ENCODE measurements around the gene HEXIM1. TPM values are rescaled to one million over a fixed set of nuclear protein-coding genes. Genes with fewer than 3 reads are reported as not detected.
A peak's percentile ranks its signal among the peaks of the same experiment; 100 is the strongest.

The HEXIM1 gene
- total RNA-seq, 5 donors from 2014 or later (not counting 1 experiment from before 2014, with no cell fraction given), result 32.3 to 55.9 (median 34.5) TPM

DNA sequence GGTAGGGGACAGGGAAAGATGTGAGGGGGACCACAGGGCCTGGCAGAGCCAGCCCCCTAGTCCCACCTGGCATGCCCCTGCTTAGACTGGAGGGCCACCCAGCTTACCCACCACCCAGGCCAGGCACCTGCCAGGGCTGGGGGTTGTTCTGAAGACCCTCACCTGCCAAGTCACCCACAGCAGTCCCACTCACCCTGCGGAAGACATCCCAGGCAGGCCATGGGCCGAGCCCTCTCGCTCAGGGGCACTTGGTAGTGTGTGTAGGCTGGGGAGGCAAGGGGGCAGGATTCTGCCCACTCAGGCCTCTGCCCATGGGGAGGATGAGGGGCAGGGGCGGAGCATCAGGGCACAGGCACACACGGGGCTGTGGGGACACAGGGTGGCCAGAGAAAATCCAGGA is 19.9 kb upstream of the HEXIM1 start:
- Mint-ChIP-seq H3K9me3 (no peaks in the 10 kb centered on the region), H3K4me1 (peaks cover 0 to 6% (median 0%) of the 10 kb centered on the region in 3 donors), H3K27ac (no peak overlapping the region), H3K4me3 (no peak overlapping the region), H3K36me3 (no peaks in the 10 kb centered on the region), H3K27me3 (no peaks in the 10 kb centered on the region)
- no peaks in the 10 kb centered on the region for H3K36me3 ChIP-seq (ENCODE audit: control insufficient read depth in 2 of 2, extremely low read depth in 1 of 2, insufficient read depth in 1 of 2, low read length in 1 of 2)
- DNase-seq (no peak), ATAC-seq (replicated peaks in 1 of 4) (no peak)
- H3K9me3 ChIP-seq, result no peaks in the 10 kb centered on the region
- peaks cover 0 to 25% of the 10 kb centered on the region in 2 experiments for H3K4me1 ChIP-seq (ENCODE audit: control insufficient read depth in 1 of 2, extremely low read depth in 1 of 2, insufficient read depth in 2 of 2, low read length in 2 of 2)
- ChIA-PET POLR2A (no interaction called here), CTCF (no interaction called here)
- WGBS (ENCODE audit: insufficient coverage), result 100% methylated on average over 1 of the region's 5 CpGs
- H3K4me3 ChIP-seq (ENCODE audit: control insufficient read depth in 1 of 2, extremely low read depth in 1 of 2, low read length in 1 of 2), result no peak overlapping the region
- H3K27me3 ChIP-seq (replicated peaks in 1 of 2; ENCODE audit: control insufficient read depth in 2 of 2, extremely low read depth in 1 of 2, insufficient read depth in 2 of 2, low read length in 1 of 2), result peaks cover 0 to 16% of the 10 kb centered on the region in 2 experiments
- no peak overlapping the region for H3K27ac ChIP-seq (ENCODE audit: low read length)

DNA sequence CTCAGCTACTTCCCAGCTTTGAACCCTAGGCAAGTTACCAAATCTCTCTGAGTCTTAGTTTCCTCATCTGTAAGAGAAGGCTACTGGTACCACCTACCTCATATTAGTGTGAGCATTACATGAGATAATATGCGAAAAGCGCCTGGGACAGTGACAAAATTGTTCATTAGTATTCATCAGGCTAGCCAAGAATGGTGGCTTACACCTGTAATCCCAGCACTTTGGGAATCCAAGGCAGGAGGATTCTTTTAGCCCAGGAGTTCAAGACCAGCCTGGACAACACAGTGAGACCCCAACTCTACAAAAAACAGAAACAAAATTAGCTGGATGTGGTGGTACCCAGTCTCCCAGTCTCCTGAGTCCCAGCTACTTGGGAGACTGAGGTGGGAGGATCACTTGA is 19.3 kb upstream of the HEXIM1 start:
- H3K36me3 ChIP-seq (ENCODE audit: control insufficient read depth in 2 of 2, extremely low read depth in 1 of 2, insufficient read depth in 1 of 2, low read length in 1 of 2), result no peaks in the 10 kb centered on the region
- ATAC-seq (replicated peaks in 1 of 4) (no peak), DNase-seq (no peak)
- no peak overlapping the region for H3K4me3 Mint-ChIP-seq
- no CpG with 5 or more reads among the region's 2 CpGs for WGBS (ENCODE audit: insufficient coverage)
- H3K27me3 Mint-ChIP-seq, result no peaks in the 10 kb centered on the region
- no peaks in the 10 kb centered on the region for H3K9me3 ChIP-seq
- no peak overlapping the region for H3K27ac ChIP-seq (ENCODE audit: low read length)
- H3K36me3 Mint-ChIP-seq, result no peaks in the 10 kb centered on the region
- H3K27ac Mint-ChIP-seq, result no peak overlapping the region
- POLR2A ChIA-PET, result no interaction called here
- CTCF ChIA-PET, result interaction anchor here in 1 of 2 donors (0.7 kb wide), 1 partner anchor 11 kb away, joined by 3 read pairs; no protein-coding TSS in a partner anchor
- peaks cover 0 to 16% of the 10 kb centered on the region in 2 experiments for H3K27me3 ChIP-seq (replicated peaks in 1 of 2; ENCODE audit: control insufficient read depth in 2 of 2, extremely low read depth in 1 of 2, insufficient read depth in 2 of 2, low read length in 1 of 2)
- peaks cover 0 to 21% of the 10 kb centered on the region in 2 experiments for H3K4me1 ChIP-seq (ENCODE audit: control insufficient read depth in 1 of 2, extremely low read depth in 1 of 2, insufficient read depth in 2 of 2, low read length in 2 of 2)
- H3K9me3 Mint-ChIP-seq, result no peaks in the 10 kb centered on the region
- H3K4me3 ChIP-seq (ENCODE audit: control insufficient read depth in 1 of 2, extremely low read depth in 1 of 2, low read length in 1 of 2), result no peak overlapping the region
- peaks cover 3 to 10% (median 5%) of the 10 kb centered on the region in 3 donors for H3K4me1 Mint-ChIP-seq

DNA sequence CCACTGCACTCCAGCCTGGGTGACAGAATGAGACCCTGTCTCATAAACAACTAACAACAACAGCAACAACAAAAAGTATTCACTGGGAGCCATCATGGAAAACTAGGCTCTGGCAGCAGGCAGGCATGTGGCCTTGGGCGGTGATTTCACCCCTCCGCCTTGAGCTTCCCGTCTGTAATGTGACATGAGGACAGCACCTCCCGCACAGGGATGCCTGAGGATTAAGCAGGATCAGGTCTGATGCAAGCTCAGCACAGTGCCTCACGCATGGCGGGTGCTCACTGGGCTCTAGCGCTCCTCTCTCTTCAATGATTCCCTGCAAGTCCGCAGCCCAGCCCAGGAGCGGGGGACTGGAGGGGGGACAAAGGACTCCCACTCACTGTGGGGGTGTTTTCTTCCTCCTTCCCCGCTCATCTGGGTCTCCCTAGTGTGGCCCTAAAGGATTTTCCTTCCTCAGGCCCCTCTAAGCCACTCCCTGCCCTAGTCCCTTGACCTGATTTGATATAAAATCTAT is 18.8 kb upstream of the HEXIM1 start:
- no peaks in the 10 kb centered on the region for H3K9me3 Mint-ChIP-seq
- ATAC-seq (replicated peaks in 1 of 4) (no peak), DNase-seq (no peak)
- no peak overlapping the region for H3K27ac Mint-ChIP-seq
- POLR2A ChIA-PET, result no interaction called here
- H3K27ac ChIP-seq (ENCODE audit: low read length), result no peak overlapping the region
- H3K36me3 Mint-ChIP-seq, result no peaks in the 10 kb centered on the region
- peaks cover 3 to 7% (median 6%) of the 10 kb centered on the region in 3 donors for H3K4me1 Mint-ChIP-seq
- no peak overlapping the region for H3K4me3 Mint-ChIP-seq
- H3K27me3 ChIP-seq (replicated peaks in 1 of 2; ENCODE audit: control insufficient read depth in 2 of 2, extremely low read depth in 1 of 2, insufficient read depth in 2 of 2, low read length in 1 of 2), result peaks cover 0 to 16% of the 10 kb centered on the region in 2 experiments
- no peaks in the 10 kb centered on the region for H3K27me3 Mint-ChIP-seq
- H3K4me1 ChIP-seq (ENCODE audit: control insufficient read depth in 1 of 2, extremely low read depth in 1 of 2, insufficient read depth in 2 of 2, low read length in 2 of 2), result peaks cover 0 to 18% of the 10 kb centered on the region in 2 experiments
- CTCF ChIA-PET, result interaction anchor here in 1 of 2 donors (0.7 kb wide), 1 partner anchor 11 kb away, joined by 3 read pairs; no protein-coding TSS in a partner anchor
- WGBS (ENCODE audit: insufficient coverage), result 93% methylated on average over 4 of the region's 10 CpGs
- no peak overlapping the region for H3K4me3 ChIP-seq (ENCODE audit: control insufficient read depth in 1 of 2, extremely low read depth in 1 of 2, low read length in 1 of 2)
- H3K9me3 ChIP-seq, result no peaks in the 10 kb centered on the region
- H3K36me3 ChIP-seq (ENCODE audit: control insufficient read depth in 2 of 2, extremely low read depth in 1 of 2, insufficient read depth in 1 of 2, low read length in 1 of 2), result no peaks in the 10 kb centered on the region

DNA sequence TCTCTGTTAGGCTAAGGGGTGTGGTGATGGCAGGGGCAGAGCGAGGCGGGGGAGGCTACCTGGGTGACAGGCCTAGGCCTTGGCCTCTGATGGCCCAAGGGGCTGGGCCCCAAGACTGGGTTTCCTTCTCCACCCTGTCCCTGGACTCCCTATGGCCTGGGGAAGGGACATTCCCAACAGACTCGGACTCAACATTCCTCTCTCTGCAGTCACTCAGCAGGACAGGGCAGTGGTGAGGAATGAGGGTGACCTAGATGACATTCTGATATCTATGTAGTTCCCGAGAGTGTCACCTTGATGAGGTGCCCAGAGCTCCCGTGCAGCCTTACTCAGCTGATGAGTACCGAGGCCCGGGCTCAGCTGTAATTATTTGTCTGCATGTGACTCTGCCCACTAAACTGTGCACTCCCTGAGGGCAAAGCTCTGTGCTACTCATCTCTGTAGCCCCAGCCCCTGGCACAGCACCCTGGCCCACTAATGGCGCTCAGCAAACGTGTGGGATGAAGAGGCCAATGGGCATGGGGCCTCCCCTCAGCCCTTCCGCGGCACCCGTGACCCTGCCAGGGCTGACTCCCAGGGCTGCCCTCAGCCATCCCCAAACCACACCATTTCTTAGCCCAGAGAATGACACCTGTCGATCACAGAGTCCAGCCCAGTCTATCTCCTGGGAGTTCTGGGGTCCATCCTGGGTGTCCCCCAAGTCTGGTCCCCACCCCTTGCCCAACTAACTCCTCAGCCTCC is 18.2 kb upstream of the HEXIM1 start:
- POLR2A ChIA-PET, result no interaction called here
- H3K9me3 Mint-ChIP-seq, result no peaks in the 10 kb centered on the region
- Histone ChIP-seq H3K4me3 (ENCODE audit: control insufficient read depth in 1 of 2, extremely low read depth in 1 of 2, low read length in 1 of 2) (no peak overlapping the region), H3K36me3 (ENCODE audit: control insufficient read depth in 2 of 2, extremely low read depth in 1 of 2, insufficient read depth in 1 of 2, low read length in 1 of 2) (no peaks in the 10 kb centered on the region), H3K4me1 (ENCODE audit: control insufficient read depth in 1 of 2, extremely low read depth in 1 of 2, insufficient read depth in 2 of 2, low read length in 2 of 2) (peaks cover 0 to 18% of the 10 kb centered on the region in 2 experiments), H3K27me3 (replicated peaks in 1 of 2; ENCODE audit: control insufficient read depth in 2 of 2, extremely low read depth in 1 of 2, insufficient read depth in 2 of 2, low read length in 1 of 2) (peaks cover 0 to 16% of the 10 kb centered on the region in 2 experiments), H3K27ac (ENCODE audit: low read length) (no peak overlapping the region), H3K9me3 (no peaks in the 10 kb centered on the region)
- no peaks in the 10 kb centered on the region for H3K36me3 Mint-ChIP-seq
- H3K4me1 Mint-ChIP-seq, result peaks cover 4 to 8% (median 8%) of the 10 kb centered on the region in 3 donors
- DNase-seq (no peak), ATAC-seq (replicated peaks in 1 of 4) (no peak)
- 79% methylated on average over 10 of the region's 13 CpGs for WGBS (ENCODE audit: insufficient coverage)
- H3K27ac Mint-ChIP-seq, result peak overlapping the region in 1 of 2 donors; percentile 39
- H3K4me3 Mint-ChIP-seq, result peak overlapping the region in 2 of 3 donors; percentile 9 to 46
- H3K27me3 Mint-ChIP-seq, result no peaks in the 10 kb centered on the region
- CTCF ChIA-PET, result no interaction called here

DNA sequence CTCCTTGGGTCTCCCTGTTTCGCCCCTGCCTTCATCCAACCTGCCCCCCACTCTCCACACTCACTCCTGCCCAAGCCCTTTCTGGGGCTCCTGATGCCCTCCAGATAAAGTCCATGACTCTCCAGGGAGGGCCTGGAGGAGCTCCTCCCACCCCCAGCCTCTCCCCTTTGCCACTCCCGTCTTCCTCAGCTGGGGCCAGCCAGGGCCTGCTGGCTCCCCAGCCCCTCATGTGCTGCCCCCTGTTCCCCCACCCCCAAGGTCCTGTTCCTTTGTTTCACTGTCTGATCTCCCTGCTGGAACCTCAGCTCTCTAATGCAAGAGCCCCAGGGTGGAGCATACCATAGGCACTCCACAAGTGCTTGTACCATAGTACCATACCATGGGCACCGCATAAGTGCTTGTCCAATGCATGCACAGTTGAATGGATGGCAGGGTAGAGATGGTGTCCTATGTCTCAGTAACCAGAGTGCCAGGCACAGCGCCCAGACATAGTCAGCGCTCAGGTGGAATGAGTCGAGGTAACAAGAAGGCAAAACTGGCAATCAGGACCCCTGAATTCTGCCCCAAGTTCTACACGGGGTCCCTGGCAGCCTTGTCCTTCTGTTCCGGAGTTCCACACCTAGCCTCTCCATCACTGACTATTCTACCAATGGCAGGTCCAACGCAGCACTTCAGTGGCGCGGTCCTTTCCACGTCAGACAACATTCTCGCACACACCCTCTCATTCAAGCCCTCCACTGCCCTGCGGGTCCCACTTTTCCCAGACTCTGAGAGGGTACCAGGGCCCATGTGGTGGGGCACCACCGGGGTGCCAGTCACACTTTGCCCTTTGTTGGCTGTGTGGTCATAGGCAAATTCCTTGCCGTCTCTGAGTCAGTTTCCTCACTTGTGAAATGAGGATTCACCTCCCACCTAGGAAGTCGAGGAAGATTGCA is 17.3 kb upstream of the HEXIM1 start:
- Mint-ChIP-seq H3K4me3 (peak overlapping the region; percentile 62 to 87 (median 66)), H3K9me3 (no peaks in the 10 kb centered on the region), H3K36me3 (no peaks in the 10 kb centered on the region), H3K27ac (peak overlapping the region in 1 of 2 donors; percentile 39), H3K4me1 (peaks cover 10 to 16% (median 15%) of the 10 kb centered on the region in 3 donors), H3K27me3 (no peaks in the 10 kb centered on the region)
- H3K36me3 ChIP-seq (ENCODE audit: control insufficient read depth in 2 of 2, extremely low read depth in 1 of 2, insufficient read depth in 1 of 2, low read length in 1 of 2), result no peaks in the 10 kb centered on the region
- H3K4me3 ChIP-seq (ENCODE audit: control insufficient read depth in 1 of 2, extremely low read depth in 1 of 2, low read length in 1 of 2), result no peak overlapping the region
- POLR2A ChIA-PET, result no interaction called here
- DNase-seq (no peak), ATAC-seq (replicated peaks in 1 of 4) (no peak)
- H3K27me3 ChIP-seq (replicated peaks in 1 of 2; ENCODE audit: control insufficient read depth in 2 of 2, extremely low read depth in 1 of 2, insufficient read depth in 2 of 2, low read length in 1 of 2), result peaks cover 0 to 16% of the 10 kb centered on the region in 2 experiments
- H3K9me3 ChIP-seq, result no peaks in the 10 kb centered on the region
- WGBS (ENCODE audit: insufficient coverage), result 80% methylated on average over 16 of the region's 17 CpGs
- CTCF ChIA-PET, result interaction anchor here in 1 of 2 donors (0.6 kb wide), 1 partner anchor 63 kb away, joined by 9 read pairs; no protein-coding TSS in a partner anchor
- H3K4me1 ChIP-seq (ENCODE audit: control insufficient read depth in 1 of 2, extremely low read depth in 1 of 2, insufficient read depth in 2 of 2, low read length in 2 of 2), result peaks cover 0 to 21% of the 10 kb centered on the region in 2 experiments
- no peak overlapping the region for H3K27ac ChIP-seq (ENCODE audit: low read length)

Data from T-cell (primary cell).